DMS79 (cell line): ENCODE measurements around the gene SHC4.
"Not testable (repeated sequence)": the region's sequence is repeated elsewhere in the genome, so short reads cannot be mapped to it uniquely, and the experiment has no call there.

ENCODE experiments used
- DNase-seq: peaks from one replicate; lab custom pipeline; 2025; lab: John Stamatoyannopoulos, UW

The SHC4 gene

GRCh38 chr15:48796521-48796920, 167.2 kb downstream of the SHC4 start:
- DNase-seq, result no peak

GRCh38 chr15:48795901-48796300, 167.8 kb downstream of the SHC4 start:
- no peak for DNase-seq

- no peak for DNase-seq
Observed at GRCh38 chr15:48794697-48795134, 169.0 kb downstream of the SHC4 start.

- DNase-seq, result no peak
Observed at GRCh38 chr15:48792408-48792807, 171.3 kb downstream of the SHC4 start.

GRCh38 chr15:48790466-48791115, 173.1 kb downstream of the SHC4 start:
- DNase-seq, result not testable (repeated sequence)

- no peak for DNase-seq
Observed at GRCh38 chr15:48785712-48786111, 178.0 kb downstream of the SHC4 start.

- no peak for DNase-seq
Observed at GRCh38 chr15:48785195-48785594, 178.5 kb downstream of the SHC4 start.

- no peak for DNase-seq
Observed at GRCh38 chr15:48784756-48785155, 179.0 kb downstream of the SHC4 start.

GRCh38 chr15:48782911-48783310, 180.8 kb downstream of the SHC4 start:
- no peak for DNase-seq

- no peak for DNase-seq
Observed at GRCh38 chr15:48781481-48782081, 182.1 kb downstream of the SHC4 start.

- DNase-seq, result no peak
Observed at GRCh38 chr15:48781017-48781416, 182.7 kb downstream of the SHC4 start.

GRCh38 chr15:48778331-48778730, 185.4 kb downstream of the SHC4 start:
- DNase-seq, result no peak

- DNase-seq, result no peak
Observed at GRCh38 chr15:48777645-48778330, 185.9 kb downstream of the SHC4 start.

- no peak for DNase-seq
Observed at GRCh38 chr15:48775546-48775945, 188.2 kb downstream of the SHC4 start.

- no peak for DNase-seq
Observed at GRCh38 chr15:48774484-48774883, 189.2 kb downstream of the SHC4 start.
